ENCODE measurements around the gene FXN.

DNA sequence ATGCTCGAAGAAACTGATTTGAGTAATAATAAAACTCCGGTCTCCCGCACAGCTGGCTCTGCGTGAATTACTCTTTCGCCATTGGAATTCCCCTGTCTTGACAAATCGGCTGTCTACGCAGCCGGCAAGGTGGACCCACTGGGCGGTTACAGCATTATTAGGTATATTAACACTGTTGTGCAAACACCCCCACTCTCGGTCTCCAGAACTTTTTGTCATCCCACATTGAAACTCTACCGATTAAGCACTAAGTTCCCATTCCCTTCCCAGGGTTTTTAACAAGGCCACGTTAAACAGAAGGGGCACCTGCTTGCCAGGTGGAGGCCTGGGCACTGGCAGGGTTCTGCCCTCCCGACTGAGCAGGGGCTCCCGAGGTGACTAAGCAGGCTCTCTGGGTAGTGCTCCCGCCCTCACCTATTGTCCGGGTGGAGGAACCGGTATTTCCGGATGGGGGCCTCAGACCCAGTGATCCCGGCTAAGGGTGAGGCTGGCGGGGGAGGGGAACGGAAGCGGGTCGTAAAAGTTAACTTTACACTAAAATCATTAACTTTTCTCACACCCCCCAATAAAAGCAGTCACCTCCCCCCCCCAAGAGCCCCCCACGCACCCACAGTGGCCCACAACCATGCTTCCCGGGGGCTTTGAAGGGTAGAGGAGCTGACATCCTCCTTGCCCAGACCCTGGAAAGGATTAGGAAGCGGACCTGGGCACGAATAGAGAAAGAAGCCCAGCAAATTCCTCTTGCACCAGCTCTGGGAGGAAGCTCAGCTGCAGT lies 85.0 kb downstream of the FXN start:
- TF ChIP-seq, protein P1, sequence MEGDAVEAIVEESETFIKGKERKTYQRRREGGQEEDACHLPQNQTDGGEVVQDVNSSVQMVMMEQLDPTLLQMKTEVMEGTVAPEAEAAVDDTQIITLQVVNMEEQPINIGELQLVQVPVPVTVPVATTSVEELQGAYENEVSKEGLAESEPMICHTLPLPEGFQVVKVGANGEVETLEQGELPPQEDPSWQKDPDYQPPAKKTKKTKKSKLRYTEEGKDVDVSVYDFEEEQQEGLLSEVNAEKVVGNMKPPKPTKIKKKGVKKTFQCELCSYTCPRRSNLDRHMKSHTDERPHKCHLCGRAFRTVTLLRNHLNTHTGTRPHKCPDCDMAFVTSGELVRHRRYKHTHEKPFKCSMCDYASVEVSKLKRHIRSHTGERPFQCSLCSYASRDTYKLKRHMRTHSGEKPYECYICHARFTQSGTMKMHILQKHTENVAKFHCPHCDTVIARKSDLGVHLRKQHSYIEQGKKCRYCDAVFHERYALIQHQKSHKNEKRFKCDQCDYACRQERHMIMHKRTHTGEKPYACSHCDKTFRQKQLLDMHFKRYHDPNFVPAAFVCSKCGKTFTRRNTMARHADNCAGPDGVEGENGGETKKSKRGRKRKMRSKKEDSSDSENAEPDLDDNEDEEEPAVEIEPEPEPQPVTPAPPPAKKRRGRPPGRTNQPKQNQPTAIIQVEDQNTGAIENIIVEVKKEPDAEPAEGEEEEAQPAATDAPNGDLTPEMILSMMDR (IDR thresholded peaks at IDR 0.05) = no peak
- TF ChIP-seq POLR2AphosphoS5 (IDR thresholded peaks at IDR 0.05) (no peak), EP300 (IDR thresholded peaks at IDR 0.05) (no peak)
